Measurements from ENCODE around the gene DNASE1. TPM values are rescaled to one million over a fixed set of nuclear protein-coding genes. Genes with fewer than 3 reads are reported as not detected.
"Not testable (repeated sequence)": the region's sequence is repeated elsewhere in the genome, so short reads cannot be mapped to it uniquely, and the experiment has no call there.

DNASE1 gene
- 10 to 100 TPM in 1 of 2 experiments, 1 to 10 TPM in 1; 9.0 to 10.9 TPM for total RNA-seq

GRCh38 chr16:3654249-3654991 is at the start of gene DNASE1:
Gene DNASE1 (plus strand): TSS chr16:3654691. CDS start chr16:3655374, 683 bp downstream.
- ChIA-PET CTCF (interaction anchor here (0.6 to 1.8 kb wide), 2 partner anchors 10 to 21 kb away, joined by 3 to 7 read pairs; no protein-coding TSS in a partner anchor), POLR2A (no interaction called here)

GRCh38 chr16:3606441-3606840 is 48.0 kb upstream of the DNASE1 start:
- CTCF ChIA-PET = interaction anchor here (0.7 kb wide), 1 partner anchor 135 kb away, joined by 5 read pairs; no protein-coding TSS in a partner anchor

GRCh38 chr16:3607161-3607560 is 47.3 kb upstream of the DNASE1 start:
- ChIA-PET POLR2A (interaction anchor here (1.1 kb wide), 1 partner anchor 29 kb away, joined by 3 read pairs; no protein-coding TSS in a partner anchor), CTCF (interaction anchor here (0.6 kb wide), 1 partner anchor 275 kb away, joined by 3 read pairs; no protein-coding TSS in a partner anchor)

More at GRCh38 chr16:3606441-3606840, 48.0 kb upstream of the DNASE1 start:
- POLR2A ChIA-PET = no interaction called here

- CTCF ChIA-PET = interaction anchor here (0.6 kb wide), 1 partner anchor 275 kb away, joined by 3 read pairs; no protein-coding TSS in a partner anchor
- POLR2A ChIA-PET = interaction anchor here (1.1 kb wide), 1 partner anchor 30 kb away, joined by 3 read pairs; no protein-coding TSS in a partner anchor
Measured at GRCh38 chr16:3607634-3608033, 46.9 kb upstream of the DNASE1 start.

- ChIA-PET CTCF (no interaction called here), POLR2A (interaction anchor here (1.1 kb wide), 1 partner anchor 30 kb away, joined by 3 read pairs; no protein-coding TSS in a partner anchor)
Measured at GRCh38 chr16:3608069-3608468, 46.4 kb upstream of the DNASE1 start.

- CTCF ChIA-PET = interaction anchor here (0.6 kb wide), 1 partner anchor 146 kb away, joined by 5 read pairs; no protein-coding TSS in a partner anchor
- POLR2A ChIA-PET = not testable (repeated sequence)
Measured at GRCh38 chr16:3608976-3609375, 45.5 kb upstream of the DNASE1 start.

GRCh38 chr16:3609895-3610697 is 44.4 kb upstream of the DNASE1 start:
- CTCF ChIA-PET = no interaction called here

GRCh38 chr16:3610698-3611145 is 43.8 kb upstream of the DNASE1 start:
- ChIA-PET CTCF (no interaction called here), POLR2A (no interaction called here)

More at GRCh38 chr16:3609895-3610697, 44.4 kb upstream of the DNASE1 start:
- POLR2A ChIA-PET = no interaction called here

GRCh38 chr16:3611146-3611975 is 43.1 kb upstream of the DNASE1 start, which contains the start of gene SLX4:
Gene SLX4 (minus strand): TSS chr16:3611606. CDS start chr16:3608964, 2,642 bp downstream.
- CTCF ChIA-PET = interaction anchor here (1.1 kb wide), 2 partner anchors 16 to 44 kb away, joined by 4 to 6 read pairs; no protein-coding TSS in a partner anchor
- POLR2A ChIA-PET = interaction anchor here (0.6 to 0.7 kb wide), 2 partner anchors 15 to 29 kb away, joined by 4 to 5 read pairs; no protein-coding TSS in a partner anchor

GRCh38 chr16:3612510-3613466 is 41.7 kb upstream of the DNASE1 start:
- POLR2A ChIA-PET = interaction anchor here (0.6 to 0.7 kb wide), 4 partner anchors 13 to 97 kb away, joined by 3 to 6 read pairs (median 4); no protein-coding TSS in a partner anchor
- CTCF ChIA-PET = interaction anchor here (1.0 kb wide), 1 partner anchor 9 kb away, joined by 3 read pairs; no protein-coding TSS in a partner anchor

GRCh38 chr16:3618769-3619141 is 35.7 kb upstream of the DNASE1 start:
- POLR2A ChIA-PET = no interaction called here
- CTCF ChIA-PET = no interaction called here

- ChIA-PET POLR2A (no interaction called here), CTCF (no interaction called here)
Measured at GRCh38 chr16:3623642-3624041, 30.8 kb upstream of the DNASE1 start.

- ChIA-PET POLR2A (no interaction called here), CTCF (no interaction called here)
Measured at GRCh38 chr16:3625331-3625730, 29.2 kb upstream of the DNASE1 start.

GRCh38 chr16:3625911-3626732 is 28.4 kb upstream of the DNASE1 start:
- POLR2A ChIA-PET = interaction anchor here (0.7 kb wide), 1 partner anchor 14 kb away, joined by 4 read pairs; no protein-coding TSS in a partner anchor
- CTCF ChIA-PET = interaction anchor here (0.7 to 1.9 kb wide), 4 partner anchors 9 to 14 kb away, joined by 3 to 6 read pairs (median 3); partner anchors contain the start of gene SLX4

GRCh38 chr16:3637371-3637923 is 17.0 kb upstream of the DNASE1 start:
- CTCF ChIA-PET = interaction anchor here (0.6 kb wide), 1 partner anchor 11 kb away, joined by 3 read pairs; no protein-coding TSS in a partner anchor
- POLR2A ChIA-PET = no interaction called here

- ChIA-PET CTCF (no interaction called here), POLR2A (no interaction called here)
Measured at GRCh38 chr16:3638916-3639644, 15.4 kb upstream of the DNASE1 start.
